H1 (cell line): Measurements from ENCODE around the gene FRMD5. TPM values are rescaled to one million over a fixed set of nuclear protein-coding genes. Genes with fewer than 3 reads are reported as not detected.

Source experiments
- BRCA1 ChIP-seq: IDR thresholded peaks from 2 replicates; pipeline ENCODE4 v1.6.1; 2012; ENCODE audit warnings: low read depth, low read length, improper control_type of control experiment
- CHD1 ChIP-seq: IDR thresholded peaks from 2 replicates; pipeline ENCODE4 v1.6.1; 2012; ENCODE audit warnings: low read depth, low read length, improper control_type of control experiment
- EZH2 ChIP-seq: fragments of 200-600 bp; sonication (generic); IDR thresholded peaks from 2 replicates; pipeline ENCODE4 v1.7.1; 2012; ENCODE audit warnings: low read depth, mild to moderate bottlenecking, moderate library complexity, low read length, inconsistent platforms; ENCODE audit not compliant: severe bottlenecking
- HDAC2 ChIP-seq, 2 experiments: fragments of 300-600 bp in 1 of 2; sonication (generic) in 1 of 2; IDR thresholded peaks; 2 replicates each; pipeline ENCODE4 v1.6.1; 2011 to 2012; ENCODE audit warnings: low read depth in 2 of 2, low read length in 2 of 2, mild to moderate bottlenecking in 2 of 2, moderate library complexity in 2 of 2, borderline replicate concordance in 1 of 2, inconsistent platforms in 1 of 2
- KDM5A ChIP-seq: fragments of 200-600 bp; IDR thresholded peaks from 2 replicates; pipeline ENCODE4 v1.7.1; 2012; ENCODE audit warnings: mild to moderate bottlenecking, low read length, inconsistent platforms, mixed read lengths
- SIN3A ChIP-seq, 2 experiments: IDR thresholded peaks in 1 of 2; conservative IDR thresholded peaks in 1 of 2; 2 replicates each; pipeline ENCODE4 v1.6.1; 2011 to 2012; ENCODE audit warnings: low read length in 2 of 2, improper control_type of control experiment in 1 of 2, low read depth in 1 of 2, mild to moderate bottlenecking in 1 of 2
- ZNF274 ChIP-seq: IDR thresholded peaks from 2 replicates; pipeline ENCODE4 v1.7.0; 2012; ENCODE audit warnings: low read length, borderline replicate concordance; ENCODE audit errors: extremely low read depth
- polyA plus RNA-seq, 7 experiments: library from polyadenylated mRNA; depleted of rRNA in 3 of 7; stranded (reverse) in 5 of 7; unstranded in 2 of 7; fragments of >200 nt in 5 of 7; fragments of 200-250 nt in 2 of 7; gene quantifications; 1 replicate in 5 of 7; 2 replicates in 1 of 7; 4 replicates in 1 of 7; pipeline versions ENCODE4 v1.2.1 to v1.2.3, GENCODE V29; 2011 to 2013; ENCODE audit warnings: missing spikeins in 2 of 7, mixed read lengths in 2 of 7
- total RNA-seq: library from RNA; stranded (reverse); fragmentation: NEBNext Ultra II Directional; extraction: Animal tissue kit (Norgen Biotek cat#: 25700); gene quantifications from 2 replicates; pipeline ENCODE4 v1.2.1, GENCODE V29; 2021

FRMD5 gene
- total and polyA plus RNA-seq, 2 of the 8 experiments (the other 6 are each of a cell fraction or from before 2014, with no cell fraction given): 10.1 to 12.6 TPM

DNA sequence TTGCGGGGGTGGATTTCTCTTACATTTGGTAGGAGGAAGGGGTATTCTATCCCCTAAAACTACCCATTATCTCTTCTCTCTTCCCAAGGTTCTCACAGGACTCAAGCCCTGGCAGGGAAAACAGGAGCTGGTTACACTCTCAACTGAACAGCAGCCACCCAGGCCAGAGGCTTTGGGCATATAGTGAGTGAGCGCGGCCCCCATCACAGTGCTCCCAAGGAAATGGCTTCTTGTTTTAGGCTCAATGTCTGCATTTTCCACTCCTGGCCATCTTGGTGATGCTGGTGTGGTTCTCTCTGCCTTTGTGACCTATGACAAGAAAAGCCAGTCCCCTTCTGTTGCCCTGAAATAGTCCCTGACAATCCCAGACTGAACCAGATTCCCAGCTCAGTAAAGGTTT lies 318.2 kb downstream of the FRMD5 start (continued):
- TF ChIP-seq KDM5A (no peak), HDAC2 (IDR thresholded peaks at IDR 0.05; ENCODE audit: borderline replicate concordance in 1 of 2, low read depth in 2 of 2, low read length in 2 of 2) (no peak), ZNF274 (no peak), SIN3A (conservative IDR thresholded peaks at IDR 0.05 in 1 of 2, IDR thresholded peaks at IDR 0.05 in 1 of 2; ENCODE audit: low read depth in 1 of 2, low read length in 2 of 2) (no peak), EZH2 (no peak), BRCA1 (no peak), CHD1 (no peak)
